IMR-90 (cell line): ENCODE data around the gene SYPL2. TPM values are rescaled to one million over a fixed set of nuclear protein-coding genes. Genes with fewer than 3 reads are reported as not detected.

Experiments used
- ATAC-seq: fragments of 200-7000 bp; cut with Tn5 transposase; 2 replicates; pipeline ENCODE4 v1.9.1; 2020; ENCODE audit warnings: low read depth, mild to moderate bottlenecking, moderate library complexity
- BruUV-seq: library from RNA; stranded (reverse); fragments of 400-500 nt; replicated peaks from 2 replicates; lab custom pipeline; 2021; lab: Mats Ljungman, UMichigan
- CTCF ChIA-PET: fragments of 300-600 bp; formaldehyde crosslinking; extraction: SDS; loops from one replicate; lab custom pipeline; 2021; ENCODE audit warnings: antibody characterized with exemption; lab: Yijun Ruan, JAX
- POLR2A ChIA-PET: fragments of 300-600 bp; sonication (Branson Sonifier 250); formaldehyde crosslinking; loops from one replicate; lab custom pipeline; 2022; ENCODE audit warnings: antibody characterized with exemption; ENCODE audit not compliant: unreplicated experiment; lab: Charles Lee
- DNase-seq: peaks from one replicate; pipeline ENCODE4 v3.0.0; 2013
- H2AFZ ChIP-seq: replicated peaks from 2 replicates; pipeline ENCODE3; 2013; ENCODE audit warnings: low read length, mild to moderate bottlenecking; ENCODE audit not compliant: poor library complexity
- H2AK5ac ChIP-seq: 2 replicates; pipeline ENCODE4 v1.6.1; 2013; ENCODE audit warnings: low read depth, low read length, inconsistent platforms
- H2AK9ac ChIP-seq: replicated peaks from 2 replicates; pipeline ENCODE3; 2013; ENCODE audit warnings: mild to moderate bottlenecking, low read depth, low read length, moderate library complexity; ENCODE audit not compliant: poor library complexity
- H2BK120ac ChIP-seq: 2 replicates; pipeline ENCODE4 v1.6.1; 2013; ENCODE audit warnings: low read depth, low read length, inconsistent platforms
- H2BK15ac ChIP-seq: 3 replicates; pipeline ENCODE4 v1.6.1; 2013; ENCODE audit warnings: low read depth, low read length, inconsistent platforms
- H2BK20ac ChIP-seq: 2 replicates; pipeline ENCODE4 v1.6.1; 2013; ENCODE audit warnings: low read depth, mild to moderate bottlenecking, inconsistent platforms, low read length, moderate library complexity
- H2BK5ac ChIP-seq: 2 replicates; pipeline ENCODE4 v1.6.1; 2013; ENCODE audit warnings: mild to moderate bottlenecking, low read depth, low read length, inconsistent platforms; ENCODE audit not compliant: poor library complexity, severe bottlenecking
- H3K14ac ChIP-seq: replicated peaks from 2 replicates; pipeline ENCODE4 v1.6.1; 2013; ENCODE audit warnings: low read depth, low read length, inconsistent platforms
- H3K18ac ChIP-seq: 2 replicates; pipeline ENCODE4 v1.6.1; 2013; ENCODE audit warnings: low read depth, low read length, control low read depth
- H3K23ac ChIP-seq: 2 replicates; pipeline ENCODE4 v1.6.1; 2013; ENCODE audit warnings: low read depth, low read length, inconsistent platforms
- H3K27ac ChIP-seq: 2 replicates; pipeline ENCODE4 v1.5.1; 2013; ENCODE audit warnings: mild to moderate bottlenecking, control low read depth, low read length; ENCODE audit not compliant: insufficient read depth
- H3K27me3 ChIP-seq: 2 replicates; pipeline ENCODE4 v1.6.1; 2013; ENCODE audit warnings: low read length; ENCODE audit not compliant: control insufficient read depth, insufficient read depth
- H3K36me3 ChIP-seq: 2 replicates; pipeline ENCODE4 v1.6.1; 2013; ENCODE audit warnings: low read length, mixed read lengths; ENCODE audit not compliant: control insufficient read depth, insufficient read depth
- H3K4ac ChIP-seq: 2 replicates; pipeline ENCODE4 v1.6.1; 2013; ENCODE audit warnings: low read depth, low read length, inconsistent platforms
- H3K4me1 ChIP-seq: 2 replicates; pipeline ENCODE4 v1.6.1; 2013; ENCODE audit warnings: low read length, mixed read lengths; ENCODE audit not compliant: control insufficient read depth, insufficient read depth
- H3K4me2 ChIP-seq: 2 replicates; pipeline ENCODE4 v1.6.1; 2013; ENCODE audit warnings: low read depth, mild to moderate bottlenecking, control low read depth, low read length, moderate library complexity
- H3K4me3 ChIP-seq: 2 replicates; pipeline ENCODE4 v1.5.1; 2013; ENCODE audit warnings: low read depth, mild to moderate bottlenecking, control low read depth, low read length, moderate library complexity; ENCODE audit not compliant: insufficient read depth
- H3K56ac ChIP-seq: 2 replicates; pipeline ENCODE4 v1.6.1; 2013; ENCODE audit warnings: low read length, inconsistent platforms; ENCODE audit not compliant: insufficient read depth; ENCODE audit errors: extremely low read depth
- H3K79me1 ChIP-seq, 2 experiments: 2 replicates each; pipeline ENCODE4 v1.6.1; 2013; ENCODE audit warnings: low read length in 2 of 2, inconsistent platforms in 1 of 2, low read depth in 1 of 2
- H3K9ac ChIP-seq: 2 replicates; pipeline ENCODE4 v1.6.1; 2013; ENCODE audit warnings: low read depth, low read length, control low read depth
- H3K9me1 ChIP-seq: 2 replicates; pipeline ENCODE4 v1.6.1; 2013; ENCODE audit warnings: low read length, inconsistent platforms; ENCODE audit not compliant: insufficient read depth
- H3K9me3 ChIP-seq: 2 replicates; pipeline ENCODE4 v1.6.1; 2013; ENCODE audit warnings: low read length; ENCODE audit not compliant: control insufficient read depth, insufficient read depth
- H4K20me1 ChIP-seq: 2 replicates; pipeline ENCODE4 v1.6.1; 2013; ENCODE audit warnings: low read length, inconsistent platforms; ENCODE audit not compliant: insufficient read depth
- H4K5ac ChIP-seq: 2 replicates; pipeline ENCODE4 v1.6.1; 2013; ENCODE audit warnings: mild to moderate bottlenecking, low read depth, low read length, control low read depth
- H4K8ac ChIP-seq, 2 experiments: 2 replicates each; pipeline ENCODE4 v1.6.1; 2013; ENCODE audit warnings: low read depth in 2 of 2, low read length in 2 of 2, control low read depth in 1 of 2, inconsistent platforms in 1 of 2
- H4K91ac ChIP-seq: 2 replicates; pipeline ENCODE4 v1.6.1; 2013; ENCODE audit warnings: low read depth, low read length, inconsistent platforms; ENCODE audit not compliant: insufficient read depth
- BHLHE40 ChIP-seq: fragments of 150-350 bp; IDR thresholded peaks from 2 replicates; pipeline ENCODE4 v1.6.1; 2016; ENCODE audit warnings: mild to moderate bottlenecking, low read depth, low read length
- CEBPB ChIP-seq: IDR thresholded peaks from 2 replicates; pipeline ENCODE4 v1.6.1; 2012; ENCODE audit warnings: low read depth, low read length, improper control_type of control experiment
- CTCF ChIP-seq: conservative IDR thresholded peaks from 2 replicates; pipeline ENCODE4 v1.5.1; 2012; ENCODE audit warnings: mild to moderate bottlenecking, low read depth, low read length, improper control_type of control experiment
- ELK1 ChIP-seq: fragments of 150-350 bp; IDR thresholded peaks from 2 replicates; pipeline ENCODE4 v1.6.1; 2016; ENCODE audit warnings: low read depth, mild to moderate bottlenecking, low read length, moderate library complexity, borderline replicate concordance
- FOS ChIP-seq: fragments of 150-350 bp; IDR thresholded peaks from 2 replicates; pipeline ENCODE4 v1.6.1; 2016; ENCODE audit warnings: low read depth, low read length
- MAZ ChIP-seq: IDR thresholded peaks from 2 replicates; pipeline ENCODE4 v1.6.1; 2012; ENCODE audit warnings: low read depth, mild to moderate bottlenecking, low read length, improper control_type of control experiment, moderate library complexity, borderline replicate concordance
- MXI1 ChIP-seq: IDR thresholded peaks from 2 replicates; pipeline ENCODE4 v1.6.1; 2012; ENCODE audit warnings: low read depth, mild to moderate bottlenecking, low read length, moderate library complexity, borderline replicate concordance
- NFE2L2 ChIP-seq: fragments of 150-350 bp; IDR thresholded peaks from 2 replicates; pipeline ENCODE4 v1.6.1; 2016; ENCODE audit warnings: low read depth, mild to moderate bottlenecking, low read length
- RCOR1 ChIP-seq: IDR thresholded peaks from 2 replicates; pipeline ENCODE4 v1.6.1; 2012; ENCODE audit warnings: mild to moderate bottlenecking, low read length, improper control_type of control experiment; ENCODE audit not compliant: insufficient replicate concordance
- RFX5 ChIP-seq: IDR thresholded peaks from 2 replicates; pipeline ENCODE4 v1.8.0; 2012; ENCODE audit warnings: low read depth, mild to moderate bottlenecking, low read length, moderate library complexity
- SMC3 ChIP-seq: fragments of 150-350 bp; IDR thresholded peaks from 2 replicates; pipeline ENCODE4 v1.6.1; 2016; ENCODE audit warnings: low read depth, mild to moderate bottlenecking, antibody characterized with exemption, low read length, moderate library complexity
- USF2 ChIP-seq: fragments of 150-350 bp; IDR thresholded peaks from 2 replicates; pipeline ENCODE4 v1.6.1; 2017; ENCODE audit warnings: mild to moderate bottlenecking, antibody characterized with exemption, low read length, low read depth
- WGBS, 2 experiments: methylation state at CpG; one replicate each; pipeline versions ENCODE4 v1.1.5 to v1.1.7; 2013; ENCODE audit warnings: missing lambda C conversion rate in 2 of 2; ENCODE audit not compliant: insufficient read length in 1 of 2; ENCODE audit errors: extremely low coverage in 2 of 2; 5-methylcytosine and 5-hydroxymethylcytosine counted together
- dilution Hi-C: fragments of 300-500 bp; cut with HindIII; formaldehyde crosslinking; loops from one replicate; pipeline ENCODE4 v1.14.3; 2018; ENCODE audit warnings: low sequenced_read_pairs; ENCODE audit not compliant: unreplicated experiment
- in situ Hi-C: fragments of 300-500 bp; cut with MboI; formaldehyde crosslinking; loops from 3 replicates; pipeline ENCODE4 v1.14.3; 2019; ENCODE audit warnings: low sequenced_read_pairs, inconsistent platforms, mixed read lengths
- intact Hi-C: fragments of 100-400 bp; cut with micrococcal nuclease; formaldehyde crosslinking; loops from 2 replicates; pipeline ENCODE4 v1.10.0; 2022
- polyA plus RNA-seq, 3 experiments: library from polyadenylated mRNA; depleted of rRNA; stranded (reverse); fragments of >200 nt; gene quantifications; 2 replicates each; pipeline ENCODE4 v1.2.3, GENCODE V29; 2012; ENCODE audit warnings: low replicate concordance in 1 of 3
- total RNA-seq: library from RNA; depleted of rRNA; stranded (reverse); fragments of >200 nt; gene quantifications from 2 replicates; pipeline ENCODE4 v1.2.3, GENCODE V29; 2012

SYPL2 gene
- total and polyA plus RNA-seq, 2 of the 4 experiments (the other 2 are of a cell fraction), result under 0.01 to 0.65 TPM

- Histone ChIP-seq H3K18ac (no peak overlapping the region), H3K27ac (no peak overlapping the region), H2BK15ac (no peak overlapping the region), H4K20me1 (no peaks in the 10 kb centered on the region), H4K91ac (no peak overlapping the region), H2BK5ac (no peak overlapping the region), H3K23ac (no peak overlapping the region), H2AK9ac (no peak overlapping the region), H3K56ac (no peak overlapping the region), H2AFZ (no peak overlapping the region), H3K4me1 (no peaks in the 10 kb centered on the region), H3K9me1 (no peaks in the 10 kb centered on the region), H3K36me3 (no peaks in the 10 kb centered on the region), H3K4me2 (no peak overlapping the region), H4K8ac (no peak overlapping the region), H2BK120ac (no peak overlapping the region), H4K5ac (no peak overlapping the region), H2BK20ac (no peak overlapping the region), H2AK5ac (no peak overlapping the region), H3K27me3 (peaks cover 50% of the 10 kb centered on the region), H3K9ac (no peak overlapping the region), H3K4me3 (no peak overlapping the region), H3K14ac (no peak overlapping the region), H3K4ac (no peak overlapping the region), H3K79me1 (no peaks in the 10 kb centered on the region), H3K9me3 (no peaks in the 10 kb centered on the region)
- ChIA-PET POLR2A (no interaction called here), CTCF (no interaction called here)
- DNase-seq, result no peak
- TF ChIP-seq FOS, result no peak
- no peak for TF ChIP-seq ELK1
- no peak for TF ChIP-seq NFE2L2
- TF ChIP-seq USF2, result no peak
- no peak for TF ChIP-seq MAZ
- TF ChIP-seq MXI1, result no peak
- no peak for TF ChIP-seq SMC3
- no peak for TF ChIP-seq RFX5
- TF ChIP-seq CTCF, result no peak
- TF ChIP-seq CEBPB, result no peak
- no peak for TF ChIP-seq BHLHE40
- TF ChIP-seq RCOR1, result no peak
- intact Hi-C loops (no loop called here), in situ Hi-C loops (no loop called here), dilution Hi-C loops (no loop called here)
- no peak for ATAC-seq
- 67% methylated on average over 1 of the region's 1 CpG; no CpG with 5 or more reads in 1 of the 2 experiments for WGBS, 2 experiments
- no TSS peak for BruUV-seq
These were observed 8.4 kb downstream of the SYPL2 start for GRCh38 chr1:109474697-109475096.
